NOMO-1 (cell line): ENCODE measurements around the gene SVIL.
"Not testable (repeated sequence)": the region's sequence is repeated elsewhere in the genome, so short reads cannot be mapped to it uniquely, and the experiment has no call there.

Experiments used
- DNase-seq, 2 experiments: peaks; one replicate each; lab custom pipeline; 2025; ENCODE audit not compliant: unreplicated experiment in 2 of 2; lab: John Stamatoyannopoulos, UW

The SVIL gene

DNA sequence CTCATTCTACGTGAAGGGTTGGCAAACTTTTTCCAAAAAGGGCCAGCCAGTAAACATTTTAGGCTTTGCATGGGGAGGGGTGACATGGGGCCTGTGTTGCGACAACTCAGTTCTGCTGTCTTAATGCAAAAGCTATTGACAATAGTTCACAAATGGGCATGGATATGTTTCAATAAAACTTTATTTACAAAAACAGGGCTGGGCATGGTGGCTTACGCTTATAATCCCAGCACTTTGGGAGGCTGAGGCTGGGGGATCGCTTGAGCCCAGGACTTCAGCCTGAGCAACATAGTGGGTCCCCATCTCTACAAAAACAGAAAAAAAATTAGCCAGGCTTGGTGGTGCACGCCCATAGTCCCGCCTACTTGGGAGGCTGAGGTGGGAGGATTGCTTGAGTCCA is 141.1 kb downstream of the SVIL start:
- DNase-seq, result no peak

GRCh38 chr10:29492774-29493173 is 142.0 kb downstream of the SVIL start:
- no peak for DNase-seq

- no peak for DNase-seq
Observed at GRCh38 chr10:29491918-29492317, 142.9 kb downstream of the SVIL start.

DNA sequence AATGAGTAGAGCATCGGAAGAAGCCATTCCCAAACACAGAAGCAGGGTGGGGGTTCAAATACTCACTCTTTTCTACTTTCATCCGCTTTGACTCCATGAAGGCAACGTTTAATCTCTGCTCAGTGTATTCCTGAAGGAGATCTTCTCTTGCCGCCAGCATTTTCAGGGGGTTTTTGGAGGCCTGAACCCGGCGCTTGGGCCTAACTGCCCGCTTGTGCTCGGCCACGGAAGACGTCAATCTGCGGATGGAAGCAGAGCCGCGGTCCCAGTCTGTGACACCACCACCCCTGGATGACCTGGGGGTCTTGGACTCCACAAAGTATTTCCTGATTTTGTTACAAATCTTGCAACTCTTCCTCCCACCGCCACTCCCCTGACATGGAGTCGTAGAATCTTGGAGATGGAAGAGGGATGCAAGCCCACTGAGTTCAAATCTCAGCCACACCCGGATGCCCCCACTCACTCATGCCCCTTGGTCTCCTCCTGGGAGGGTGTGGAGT is 143.9 kb downstream of the SVIL start:
- not testable (repeated sequence) for DNase-seq

DNA sequence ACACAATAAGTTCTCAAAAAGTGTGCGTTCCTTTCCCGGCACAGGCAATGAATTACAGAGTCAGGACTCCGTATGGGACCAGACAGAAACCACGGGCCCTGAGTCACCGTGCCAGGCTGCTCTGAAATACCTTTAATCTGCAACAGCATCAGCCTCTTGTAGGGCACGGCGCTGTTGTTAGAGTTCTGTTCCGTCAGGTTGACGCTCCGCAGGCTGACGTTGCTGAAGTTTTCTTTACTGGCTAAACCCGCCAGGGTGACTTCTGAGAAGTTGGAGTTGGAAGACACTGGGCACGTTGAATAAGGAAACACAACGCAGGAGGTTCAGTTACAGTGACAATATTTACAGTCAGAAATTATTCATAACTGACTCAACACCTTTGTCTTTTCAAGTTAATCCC is 146.3 kb downstream of the SVIL start:
- DNase-seq, result not testable (repeated sequence)

DNA sequence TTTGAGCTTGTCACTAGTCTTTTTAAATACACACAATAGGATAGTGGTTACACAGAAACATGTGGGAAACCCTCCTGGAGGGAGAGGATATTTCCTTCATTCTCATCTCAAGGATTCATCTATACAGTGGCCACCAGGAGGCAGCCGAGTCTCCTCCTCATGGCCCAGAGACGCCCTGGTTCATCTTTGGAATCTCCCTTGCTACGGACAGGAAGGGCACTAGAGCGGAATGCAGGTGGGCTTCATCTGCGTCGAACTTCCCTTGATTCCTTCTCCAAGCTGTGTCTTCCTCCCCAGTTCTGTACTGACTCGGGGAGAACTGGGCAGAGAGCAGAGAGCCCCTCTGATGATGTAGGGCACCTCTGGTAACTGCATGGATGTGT is 146.9 kb downstream of the SVIL start:
- not testable (repeated sequence) for DNase-seq

DNA sequence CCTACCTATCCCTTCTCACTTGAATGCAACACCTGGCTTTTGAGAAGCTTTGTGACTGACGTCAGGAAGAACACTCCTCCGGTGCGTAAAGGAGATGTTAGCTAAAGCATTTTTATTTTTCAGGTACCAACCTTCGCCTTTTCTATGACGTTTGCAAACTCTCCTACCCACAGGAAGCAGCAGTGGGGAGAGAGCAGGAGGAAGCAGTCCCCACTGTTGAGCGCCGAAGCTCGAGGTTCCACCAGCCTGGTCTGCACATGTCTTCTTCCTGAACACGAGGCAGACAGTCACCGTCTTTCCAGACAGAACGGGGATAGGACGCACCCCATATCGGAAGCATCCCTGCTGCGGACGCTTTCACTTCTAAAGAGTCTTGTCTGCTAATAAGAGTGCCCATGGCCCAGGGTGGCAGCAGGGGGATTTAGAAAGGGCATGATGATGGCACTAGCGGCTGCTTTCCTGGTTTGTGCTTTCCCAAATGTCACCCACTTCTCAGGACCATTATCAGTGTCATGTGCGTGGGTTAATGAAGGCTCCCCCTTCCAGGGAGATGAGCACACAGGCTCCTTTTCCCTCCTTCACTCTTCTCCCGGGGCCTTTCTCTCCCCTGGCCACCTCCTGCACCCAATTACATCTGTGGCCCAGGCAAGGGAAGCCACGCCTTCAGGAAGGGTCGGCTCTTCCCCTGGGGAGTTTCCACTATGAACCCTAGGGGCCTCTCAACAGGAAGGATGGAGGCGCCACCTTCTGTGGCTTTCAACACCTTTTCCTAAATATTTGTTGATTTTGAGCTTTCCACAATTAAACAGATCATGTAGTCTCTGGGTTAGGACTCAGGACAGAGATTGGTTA is 147.5 kb downstream of the SVIL start:
- DNase-seq, result not testable (repeated sequence)

GRCh38 chr10:29486433-29486832 is 148.3 kb downstream of the SVIL start:
- no peak for DNase-seq

GRCh38 chr10:29484677-29485076 is 150.1 kb downstream of the SVIL start:
- DNase-seq, result not testable (repeated sequence)

GRCh38 chr10:29482591-29483431 is 152.0 kb downstream of the SVIL start:
- DNase-seq, result no peak

DNA sequence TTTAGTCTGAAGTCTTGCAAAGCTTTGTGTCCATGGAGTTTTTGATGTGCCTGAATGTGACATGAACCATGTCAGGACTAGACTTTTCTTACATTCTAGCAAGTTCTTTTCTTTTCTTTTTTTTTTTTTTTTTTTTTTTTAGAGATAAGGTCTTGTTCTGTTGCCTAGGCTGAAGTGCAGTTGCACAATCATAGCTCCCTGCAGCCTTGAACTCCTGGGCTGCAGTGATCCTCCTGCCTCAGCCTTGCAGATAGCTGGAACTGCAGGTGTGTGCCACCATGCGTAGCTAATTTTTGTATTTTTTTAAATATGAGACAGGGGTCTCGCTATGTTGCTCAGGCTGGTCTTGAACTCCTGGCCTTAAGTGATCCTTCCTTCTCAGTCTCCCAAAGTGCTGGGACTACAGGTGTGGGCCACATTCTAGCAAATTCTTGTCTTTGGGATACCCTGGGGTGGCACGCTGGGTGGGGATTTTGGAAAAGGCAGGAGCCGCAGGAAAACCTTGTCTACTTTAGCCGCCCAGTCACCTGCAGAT is 152.8 kb downstream of the SVIL start:
- no peak for DNase-seq

DNA sequence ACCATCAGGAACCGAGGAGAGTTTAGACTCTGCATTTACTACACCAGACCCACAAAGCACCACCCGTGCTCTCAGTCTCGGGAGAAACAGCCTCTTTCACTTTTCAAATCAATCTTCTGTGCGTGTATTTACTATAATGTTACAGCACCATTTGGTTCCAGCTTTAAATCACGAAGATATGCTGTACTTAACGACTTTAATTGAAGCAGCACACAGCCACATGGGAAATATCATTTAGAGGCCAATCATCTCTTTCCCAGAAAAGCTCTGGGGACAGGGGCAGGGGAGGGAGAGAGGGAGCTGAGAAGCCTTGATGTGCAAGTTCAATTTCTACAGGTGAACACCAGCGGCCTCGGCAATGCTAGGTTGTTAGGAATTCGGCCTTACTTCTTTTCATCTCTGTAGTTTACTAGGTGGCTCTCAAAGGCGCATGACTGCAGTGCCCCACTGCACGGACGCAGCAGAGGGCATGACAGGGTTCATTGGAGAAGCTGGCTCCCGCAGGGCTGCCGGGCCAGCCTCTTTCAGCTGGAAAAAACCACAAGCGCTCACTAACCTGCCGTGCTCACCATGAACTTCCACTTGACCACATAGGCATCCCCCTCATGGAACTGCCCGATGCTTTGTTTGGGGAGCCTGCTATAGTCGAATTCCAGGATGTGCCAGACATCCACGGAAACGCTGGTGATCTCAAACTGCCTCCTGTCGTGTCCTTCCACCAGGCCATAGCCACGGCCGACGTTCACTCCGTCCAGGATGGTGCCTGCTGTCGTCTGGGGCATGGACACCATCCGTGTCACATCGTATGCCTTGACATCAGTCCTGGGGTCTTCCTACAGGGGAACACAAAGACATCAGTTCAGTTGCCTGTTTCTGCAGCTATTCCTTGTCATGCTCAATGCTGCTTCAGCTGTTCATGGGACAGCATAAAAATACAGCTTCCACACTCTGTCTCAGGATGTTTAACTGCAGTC is 154.5 kb downstream of the SVIL start:
- DNase-seq, result no peak

DNA sequence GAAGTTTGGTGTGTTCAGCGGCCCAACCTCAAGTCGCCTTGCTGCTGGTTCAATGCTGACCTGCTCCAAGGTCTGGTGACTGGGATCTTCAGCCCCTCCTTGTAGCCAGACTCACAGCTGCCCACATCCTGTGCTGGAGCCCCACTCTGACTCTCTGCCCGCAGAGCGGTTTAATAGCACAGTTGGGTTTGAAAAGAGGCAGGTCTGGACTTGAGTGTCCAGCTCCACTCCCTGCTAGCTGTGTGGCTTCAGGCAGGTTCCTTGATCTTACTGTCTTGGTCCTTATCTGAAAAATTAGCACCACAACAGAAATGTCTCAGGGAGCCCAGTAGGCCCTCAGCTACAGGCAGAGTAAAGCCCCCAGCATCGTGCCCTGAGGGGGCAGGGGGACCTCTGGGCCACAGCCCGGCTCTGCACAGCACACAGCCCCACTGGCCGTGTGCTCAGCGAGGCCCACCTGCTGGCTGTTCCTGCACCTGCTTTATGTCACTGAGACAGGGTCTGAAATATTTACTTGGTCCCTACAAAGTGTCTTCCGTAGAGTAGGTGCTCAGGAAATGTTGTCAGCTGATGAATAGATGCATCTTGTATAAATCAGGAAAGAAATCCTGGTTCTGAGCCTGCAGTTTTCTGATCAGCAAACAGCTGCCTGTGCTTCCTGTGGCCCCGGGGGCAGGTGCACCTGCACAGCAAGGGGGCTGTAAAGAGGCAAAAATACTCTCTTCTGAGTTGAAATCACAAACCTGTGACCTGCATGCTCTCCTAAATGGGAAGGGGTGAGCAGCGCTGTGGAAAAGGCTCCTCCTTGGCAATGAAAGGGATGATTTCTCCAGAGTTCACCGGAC is 155.5 kb downstream of the SVIL start:
- no peak for DNase-seq

DNA sequence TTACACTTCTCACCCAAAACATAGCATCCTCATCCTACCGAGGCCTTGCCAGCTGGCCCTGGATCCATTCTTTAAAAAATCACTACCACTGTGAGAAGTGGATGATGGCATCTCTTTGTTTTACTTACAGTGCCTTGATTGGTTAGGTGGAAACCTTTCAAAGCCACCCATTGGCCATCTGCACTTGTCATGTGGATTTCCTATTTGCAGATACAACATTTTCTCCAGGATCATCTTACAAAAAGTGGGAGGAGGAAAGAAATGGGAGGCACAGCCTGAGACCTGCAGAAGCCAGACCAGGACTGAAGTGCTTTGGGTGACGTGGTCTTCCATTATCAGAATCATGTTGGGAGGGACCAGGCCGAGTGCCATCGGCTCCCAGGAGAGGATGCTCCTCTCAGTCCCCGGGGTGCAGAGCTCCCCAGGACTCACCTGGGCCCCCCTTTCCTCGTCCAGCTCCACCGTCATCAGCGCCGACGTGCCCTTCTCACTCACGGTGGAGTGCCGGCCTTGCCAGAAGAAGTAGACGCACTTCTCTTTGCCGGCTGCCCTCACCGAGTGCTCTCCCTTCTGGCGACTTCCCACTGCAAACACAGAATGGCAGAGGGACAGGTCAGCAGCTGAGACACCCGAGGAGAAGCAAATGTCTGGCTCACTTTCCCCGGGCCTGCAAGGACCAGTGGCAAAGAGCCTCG is 161.2 kb downstream of the SVIL start:
- DNase-seq, result no peak

DNA sequence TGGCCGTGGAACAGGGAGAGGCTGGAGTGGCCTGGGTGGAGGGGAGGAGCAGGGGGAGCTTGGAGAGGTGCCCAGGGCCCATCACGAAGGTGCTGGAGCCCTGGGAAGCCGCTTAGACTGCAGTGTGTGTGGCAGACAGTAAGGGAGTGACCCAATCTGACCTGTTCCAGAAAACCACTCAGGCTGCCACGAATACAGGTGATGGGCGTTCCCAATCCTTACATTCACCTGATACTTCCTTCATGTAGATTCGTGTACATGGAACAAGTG is 161.7 kb downstream of the SVIL start:
- DNase-seq, result no peak

GRCh38 chr10:29472301-29473086 is 162.3 kb downstream of the SVIL start:
- DNase-seq, result no peak

DNA sequence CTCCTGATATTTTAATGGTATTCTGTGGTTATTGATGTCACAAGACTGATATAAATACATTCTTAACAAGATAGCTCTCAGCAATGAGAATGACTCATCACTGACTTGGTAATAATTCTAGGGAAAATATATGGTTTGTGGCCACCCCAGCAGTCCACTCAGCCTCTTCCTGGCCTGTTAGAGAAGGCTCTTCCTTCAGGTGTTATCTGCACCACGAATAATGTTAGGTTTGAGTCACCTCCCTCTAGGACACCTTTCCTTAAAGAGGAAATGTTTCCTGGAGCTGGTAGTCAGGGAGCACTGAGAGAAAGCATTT is 163.3 kb downstream of the SVIL start:
- DNase-seq, result peak in 1 of 2 experiments; percentile 77

GRCh38 chr10:29470843-29471543 is 163.8 kb downstream of the SVIL start:
- peak in 1 of 2 experiments; percentile 1 for DNase-seq
